Activated B cell treated with CpG ODN at 0.5 μM for 24 hours (primary cell): ENCODE results near the gene TGM3. TPM values are rescaled to one million over a fixed set of nuclear protein-coding genes. Genes with fewer than 3 reads are reported as not detected.

Experiments
- ATAC-seq: fragments of 200-7000 bp; cut with Tn5 transposase; one replicate; pipeline ENCODE4 v1.10.0; 2021; ENCODE audit warnings: low read depth, mild to moderate bottlenecking, moderate library complexity
- CTCF ChIA-PET: fragments of 350-600 bp; sonication (Branson Sonifier 250); formaldehyde crosslinking; loops from one replicate; lab custom pipeline; 2021; ENCODE audit warnings: antibody characterized with exemption; lab: Charles Lee
- POLR2A ChIA-PET: fragments of 350-600 bp; sonication (Branson Sonifier 250); formaldehyde crosslinking; loops from one replicate; lab custom pipeline; 2021; ENCODE audit warnings: antibody characterized with exemption; lab: Charles Lee
- DNase-seq: peaks from one replicate; pipeline ENCODE4 v3.0.0; 2022
- H3K27ac Mint-ChIP-seq: one replicate; pipeline ENCODE4 v1.8.0; 2020; ENCODE audit warnings: mixed read lengths
- H3K27me3 Mint-ChIP-seq: one replicate; pipeline ENCODE4 v1.8.0; 2021; ENCODE audit warnings: mixed read lengths
- H3K36me3 Mint-ChIP-seq: one replicate; pipeline ENCODE4 v1.8.0; 2021; ENCODE audit warnings: low read depth, mixed read lengths
- H3K4me1 Mint-ChIP-seq: one replicate; pipeline ENCODE4 v1.8.0; 2021; ENCODE audit warnings: mixed read lengths
- H3K4me3 Mint-ChIP-seq: one replicate; pipeline ENCODE4 v1.8.0; 2020; ENCODE audit warnings: mild to moderate bottlenecking, mixed read lengths
- H3K9me3 Mint-ChIP-seq: one replicate; pipeline ENCODE4 v1.8.0; 2020; ENCODE audit warnings: mixed read lengths
- intact Hi-C: fragments of 100-400 bp; cut with micrococcal nuclease; formaldehyde crosslinking; loops from one replicate; pipeline ENCODE4 v1.15.1; 2024
- total RNA-seq: library from RNA; stranded (reverse); gene quantifications from 2 replicates; pipeline ENCODE4 v1.2.3, GENCODE V29; 2022
- TF ChIP-seq, protein P1 (sequence below): fragments of 200-600 bp; IDR thresholded peaks from one replicate; pipeline ENCODE4 v1.8.0; 2022; ENCODE audit warnings: antibody characterized with exemption, mild to moderate bottlenecking

TGM3 gene, protein sequence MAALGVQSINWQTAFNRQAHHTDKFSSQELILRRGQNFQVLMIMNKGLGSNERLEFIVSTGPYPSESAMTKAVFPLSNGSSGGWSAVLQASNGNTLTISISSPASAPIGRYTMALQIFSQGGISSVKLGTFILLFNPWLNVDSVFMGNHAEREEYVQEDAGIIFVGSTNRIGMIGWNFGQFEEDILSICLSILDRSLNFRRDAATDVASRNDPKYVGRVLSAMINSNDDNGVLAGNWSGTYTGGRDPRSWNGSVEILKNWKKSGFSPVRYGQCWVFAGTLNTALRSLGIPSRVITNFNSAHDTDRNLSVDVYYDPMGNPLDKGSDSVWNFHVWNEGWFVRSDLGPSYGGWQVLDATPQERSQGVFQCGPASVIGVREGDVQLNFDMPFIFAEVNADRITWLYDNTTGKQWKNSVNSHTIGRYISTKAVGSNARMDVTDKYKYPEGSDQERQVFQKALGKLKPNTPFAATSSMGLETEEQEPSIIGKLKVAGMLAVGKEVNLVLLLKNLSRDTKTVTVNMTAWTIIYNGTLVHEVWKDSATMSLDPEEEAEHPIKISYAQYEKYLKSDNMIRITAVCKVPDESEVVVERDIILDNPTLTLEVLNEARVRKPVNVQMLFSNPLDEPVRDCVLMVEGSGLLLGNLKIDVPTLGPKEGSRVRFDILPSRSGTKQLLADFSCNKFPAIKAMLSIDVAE
- total RNA-seq = not detected in 2 replicates

DNA sequence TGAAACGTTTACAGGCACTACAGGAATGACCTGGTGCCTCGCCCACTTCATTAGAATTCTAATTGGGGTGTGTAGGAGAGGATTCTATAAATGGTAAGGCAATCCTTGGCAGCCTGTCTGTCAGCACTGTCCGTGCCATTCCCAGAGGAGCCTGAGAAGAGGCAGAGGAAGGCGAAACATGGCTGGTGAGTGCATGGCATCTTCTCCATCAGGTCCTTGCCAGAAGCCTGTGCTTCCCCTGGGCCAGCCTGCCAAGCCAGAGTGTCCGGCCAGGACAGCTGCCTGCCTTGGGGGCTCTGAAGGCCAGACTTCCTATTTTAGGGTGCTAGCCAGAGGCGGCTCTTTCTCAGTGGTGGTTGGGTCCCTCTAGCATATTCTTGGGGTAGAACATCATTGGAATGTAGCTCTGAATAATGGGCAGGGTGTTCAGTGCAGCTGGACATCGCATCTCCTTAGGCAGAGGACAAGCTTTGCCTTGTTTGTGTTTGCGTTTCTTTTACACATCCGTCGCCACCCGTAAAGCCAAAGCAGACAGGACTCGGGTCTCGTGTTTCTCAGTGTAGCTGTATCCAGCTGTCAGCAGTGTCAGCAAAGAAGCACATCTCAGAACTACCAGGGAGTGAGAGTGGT lies at the start of gene TGM3:
TGM3 (plus strand) TSS at position 116 of the 630 bp plus-strand sequence; CDS start at position 179, 63 bp downstream.
- no peak for ATAC-seq
- H3K4me1 Mint-ChIP-seq = peaks cover 21% of the 10 kb centered on the region
- POLR2A ChIA-PET = interaction anchor here (1.5 kb wide), 1 partner anchor 10 kb away, joined by 3 read pairs; no protein-coding TSS in a partner anchor
- no peaks in the 10 kb centered on the region for H3K27me3 Mint-ChIP-seq
- H3K9me3 Mint-ChIP-seq = no peaks in the 10 kb centered on the region
- CTCF ChIA-PET = no interaction called here
- H3K36me3 Mint-ChIP-seq = no peaks in the 10 kb centered on the region
- intact Hi-C loops = no loop called here
- no peak within 1 kb of the TSS for H3K27ac Mint-ChIP-seq
- no peak for DNase-seq
- H3K4me3 Mint-ChIP-seq = no peak within 1 kb of the TSS
- TF ChIP-seq, protein P1, sequence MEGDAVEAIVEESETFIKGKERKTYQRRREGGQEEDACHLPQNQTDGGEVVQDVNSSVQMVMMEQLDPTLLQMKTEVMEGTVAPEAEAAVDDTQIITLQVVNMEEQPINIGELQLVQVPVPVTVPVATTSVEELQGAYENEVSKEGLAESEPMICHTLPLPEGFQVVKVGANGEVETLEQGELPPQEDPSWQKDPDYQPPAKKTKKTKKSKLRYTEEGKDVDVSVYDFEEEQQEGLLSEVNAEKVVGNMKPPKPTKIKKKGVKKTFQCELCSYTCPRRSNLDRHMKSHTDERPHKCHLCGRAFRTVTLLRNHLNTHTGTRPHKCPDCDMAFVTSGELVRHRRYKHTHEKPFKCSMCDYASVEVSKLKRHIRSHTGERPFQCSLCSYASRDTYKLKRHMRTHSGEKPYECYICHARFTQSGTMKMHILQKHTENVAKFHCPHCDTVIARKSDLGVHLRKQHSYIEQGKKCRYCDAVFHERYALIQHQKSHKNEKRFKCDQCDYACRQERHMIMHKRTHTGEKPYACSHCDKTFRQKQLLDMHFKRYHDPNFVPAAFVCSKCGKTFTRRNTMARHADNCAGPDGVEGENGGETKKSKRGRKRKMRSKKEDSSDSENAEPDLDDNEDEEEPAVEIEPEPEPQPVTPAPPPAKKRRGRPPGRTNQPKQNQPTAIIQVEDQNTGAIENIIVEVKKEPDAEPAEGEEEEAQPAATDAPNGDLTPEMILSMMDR = no peak

DNA sequence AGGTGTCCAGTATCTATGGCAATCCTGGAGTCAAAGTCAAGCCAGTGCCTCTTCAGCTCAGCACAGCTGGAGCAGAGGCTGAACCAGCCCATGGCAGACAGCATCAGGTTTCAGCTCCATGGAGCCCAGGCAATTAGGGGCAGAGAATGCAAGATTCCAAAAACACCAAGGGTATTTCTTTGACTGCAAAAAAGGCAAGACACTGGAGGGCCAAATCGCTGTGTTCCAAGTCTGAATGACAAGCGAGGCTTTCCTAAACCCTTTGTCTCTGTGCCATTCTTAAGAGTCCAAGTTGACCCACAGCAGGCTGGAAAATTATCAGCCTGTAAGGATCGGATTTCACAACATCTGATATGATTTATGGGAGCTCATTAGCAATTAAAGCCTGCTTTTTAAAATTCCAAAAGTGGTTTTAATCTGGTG lies 49.7 kb upstream of the TGM3 start:
- ChIA-PET POLR2A (no interaction called here), CTCF (no interaction called here)
- intact Hi-C loops = no loop called here
- H3K4me1 Mint-ChIP-seq = no peaks in the 10 kb centered on the region
- no peak for ATAC-seq
- H3K4me3 Mint-ChIP-seq = no peak overlapping the region
- DNase-seq = no peak
- no peaks in the 10 kb centered on the region for H3K9me3 Mint-ChIP-seq
- no peaks in the 10 kb centered on the region for H3K36me3 Mint-ChIP-seq
- no peak overlapping the region for H3K27ac Mint-ChIP-seq
- TF ChIP-seq, protein P1 = no peak
- H3K27me3 Mint-ChIP-seq = peaks cover 13% of the 10 kb centered on the region

DNA sequence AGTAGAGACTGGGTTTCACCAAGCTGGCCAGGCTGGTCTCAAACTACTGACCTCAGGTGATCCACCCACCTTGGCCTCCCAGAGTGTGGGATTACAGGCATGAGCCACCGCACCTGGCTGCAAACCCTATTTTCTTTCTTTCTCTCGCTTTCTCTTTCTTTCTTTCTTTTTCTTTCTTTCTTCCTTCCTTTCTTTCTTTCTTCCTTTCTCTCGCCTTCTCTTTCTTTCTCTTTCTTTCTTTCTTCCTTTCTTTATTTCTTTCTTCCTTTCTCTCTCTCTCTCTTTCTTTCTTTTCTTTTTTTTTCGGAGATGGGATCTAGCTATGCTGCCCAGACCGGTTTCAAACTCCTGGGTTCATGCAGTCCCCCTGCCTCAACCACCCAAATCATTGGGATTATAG lies 47.0 kb upstream of the TGM3 start:
- TF ChIP-seq, protein P1 = no peak
- ChIA-PET CTCF (interaction anchor here (1.2 kb wide), 1 partner anchor 138 kb away, joined by 5 read pairs; no protein-coding TSS in a partner anchor), POLR2A (interaction anchor here (0.7 kb wide), 2 partner anchors 58 to 99 kb away, joined by 3 to 7 read pairs; no protein-coding TSS in a partner anchor)
- Mint-ChIP-seq H3K27ac (no peak overlapping the region), H3K9me3 (no peaks in the 10 kb centered on the region), H3K4me1 (no peaks in the 10 kb centered on the region), H3K4me3 (no peak overlapping the region), H3K36me3 (no peaks in the 10 kb centered on the region), H3K27me3 (peaks cover 9% of the 10 kb centered on the region)
- intact Hi-C loops = no loop called here
- ATAC-seq = no peak
- no peak for DNase-seq

DNA sequence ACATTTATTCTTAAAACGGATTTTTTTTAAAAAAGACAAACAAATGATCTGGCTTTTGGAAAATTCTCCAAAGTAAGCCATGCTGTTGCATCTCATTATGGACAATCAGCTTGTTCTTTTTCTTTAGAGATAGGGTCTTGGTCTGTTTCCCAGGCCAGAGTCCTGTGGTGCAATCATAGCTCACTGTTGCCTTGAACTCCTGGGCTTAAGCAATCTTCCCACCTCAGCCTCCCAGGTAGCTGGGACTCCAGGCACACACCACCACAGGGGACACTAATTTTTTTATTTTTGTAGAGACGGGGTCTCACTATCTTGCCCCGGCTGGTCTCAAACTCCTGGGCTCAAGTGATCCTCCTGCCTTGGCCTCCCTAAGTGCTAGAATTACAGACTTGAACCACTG lies 45.9 kb upstream of the TGM3 start:
- TF ChIP-seq, protein P1 = no peak
- ChIA-PET POLR2A (no interaction called here), CTCF (interaction anchor here (1.2 kb wide), 1 partner anchor 137 kb away, joined by 5 read pairs; no protein-coding TSS in a partner anchor)
- DNase-seq = no peak
- no peak for ATAC-seq
- Mint-ChIP-seq H3K27me3 (peaks cover 12% of the 10 kb centered on the region), H3K36me3 (no peaks in the 10 kb centered on the region), H3K27ac (no peak overlapping the region), H3K4me1 (no peaks in the 10 kb centered on the region), H3K4me3 (no peak overlapping the region), H3K9me3 (no peaks in the 10 kb centered on the region)
- intact Hi-C loops = no loop called here
